ENCODE measurements around the gene ATP9B. TPM values are rescaled to one million over a fixed set of nuclear protein-coding genes. Genes with fewer than 3 reads are reported as not detected.
"Not testable (repeated sequence)": the region's sequence is repeated elsewhere in the genome, so short reads cannot be mapped to it uniquely, and the experiment has no call there.

ATP9B gene
- total and polyA plus RNA-seq, 8 donors, result 29.2 to 41.5 (median 38.3) TPM

DNA sequence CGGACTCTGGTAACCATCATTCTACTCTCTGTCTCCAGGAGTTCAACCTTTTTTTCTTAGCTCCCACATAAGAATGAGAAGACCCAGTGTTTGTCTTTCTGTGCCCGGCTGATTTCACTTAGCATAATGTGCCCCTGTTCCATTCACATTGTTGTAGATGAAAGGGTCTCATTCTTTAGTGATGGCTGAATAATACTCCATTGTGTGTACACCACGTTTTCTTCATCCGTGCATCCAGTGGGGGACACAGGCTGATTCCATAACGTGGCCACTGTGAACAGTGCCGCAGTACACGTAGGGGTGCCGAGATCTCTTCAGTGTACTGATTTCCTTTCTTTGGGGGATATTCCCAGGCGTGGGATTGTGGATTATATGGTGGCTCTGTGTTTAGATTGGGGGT, 254.3 kb downstream of the ATP9B start:
- no peaks in the 10 kb centered on the region for H3K9me3 ChIP-seq
- H3K4me1 ChIP-seq, result no peaks in the 10 kb centered on the region
- no peak for TF ChIP-seq CTCF (IDR thresholded peaks at IDR 0.05)
- H3K27me3 ChIP-seq, result no peaks in the 10 kb centered on the region
- intact Hi-C loops (cut with DNase I), result no loop called here
- DNase-seq (no peak), ATAC-seq (no peak)
- no peak overlapping the region for H3K4me3 ChIP-seq
- peaks cover 0 to 18% of the 10 kb centered on the region in 2 donors for H3K36me3 ChIP-seq
- H3K27ac ChIP-seq, result no peak overlapping the region

GRCh38 chr18:79326413-79327198, 257.4 kb downstream of the ATP9B start:
- Histone ChIP-seq H3K4me3 (no peak overlapping the region), H3K27ac (no peak overlapping the region), H3K27me3 (no peaks in the 10 kb centered on the region), H3K4me1 (no peaks in the 10 kb centered on the region), H3K36me3 (peaks cover 0 to 38% of the 10 kb centered on the region in 2 donors), H3K9me3 (no peaks in the 10 kb centered on the region)
- no peak for DNase-seq
- intact Hi-C loops (cut with DNase I), result no loop called here
- no peak for ATAC-seq
- TF ChIP-seq CTCF (IDR thresholded peaks at IDR 0.05), result no peak

- TF ChIP-seq CTCF (IDR thresholded peaks at IDR 0.05), result no peak
- H3K4me1 ChIP-seq, result no peaks in the 10 kb centered on the region
- H3K4me3 ChIP-seq, result no peak overlapping the region
- intact Hi-C loops (cut with DNase I), result no loop called here
- DNase-seq (no peak), ATAC-seq (no peak)
- H3K9me3 ChIP-seq, result no peaks in the 10 kb centered on the region
- H3K27ac ChIP-seq, result no peak overlapping the region
- peaks cover 0 to 38% of the 10 kb centered on the region in 2 donors for H3K36me3 ChIP-seq
- H3K27me3 ChIP-seq, result no peaks in the 10 kb centered on the region
Measured at GRCh38 chr18:79327199-79327721, 258.1 kb downstream of the ATP9B start.

GRCh38 chr18:79327915-79328314, 258.7 kb downstream of the ATP9B start:
- intact Hi-C loops (cut with DNase I); H3K9me3 ChIP-seq; H3K27me3 ChIP-seq; H3K4me1 ChIP-seq; DNase-seq; H3K27ac ChIP-seq; H3K4me3 ChIP-seq; ATAC-seq: not testable (repeated sequence)
- H3K36me3 ChIP-seq, result peaks cover 0 to 41% of the 10 kb centered on the region in 2 donors

- peaks cover 0 to 48% of the 10 kb centered on the region in 2 donors for H3K36me3 ChIP-seq
- H3K27ac ChIP-seq, result no peak overlapping the region
- no peaks in the 10 kb centered on the region for H3K27me3 ChIP-seq
- no peaks in the 10 kb centered on the region for H3K4me1 ChIP-seq
- no peak for ATAC-seq
- DNase-seq, result no peak
- no peaks in the 10 kb centered on the region for H3K9me3 ChIP-seq
- intact Hi-C loops (cut with DNase I), result no loop called here
- no peak overlapping the region for H3K4me3 ChIP-seq
- no peak for TF ChIP-seq CTCF (IDR thresholded peaks at IDR 0.05)
Measured at GRCh38 chr18:79328887-79329286, 259.7 kb downstream of the ATP9B start.
